HEK293 (cell line): ENCODE data around the gene BTBD16.

Experiments
- CTCF ChIA-PET: fragments of 350-600 bp; formaldehyde crosslinking; extraction: SDS; loops from one replicate; lab custom pipeline; 2021; ENCODE audit warnings: antibody characterized with exemption; lab: Yijun Ruan, JAX
- POLR2A ChIA-PET: fragments of 300-600 bp; formaldehyde crosslinking; extraction: SDS; loops from one replicate; lab custom pipeline; 2020; ENCODE audit warnings: antibody characterized with exemption, inconsistent platforms; lab: Yijun Ruan, JAX
- H3K27ac ChIP-seq: fragments of 200-500 bp; sonication (Bioruptor generic); 2 replicates; pipeline ENCODE4 v1.5.1; 2014; ENCODE audit warnings: low read depth, low read length, control low read depth, inconsistent platforms; ENCODE audit errors: extremely low read depth
- H3K36me3 ChIP-seq, 2 experiments: fragments of 200-500 bp in 1 of 2; sonication (Bioruptor generic) in 1 of 2; 1 replicate in 1 of 2; 2 replicates in 1 of 2; pipeline ENCODE4 v1.5.1; 2014 to 2017; ENCODE audit warnings: inconsistent platforms in 2 of 2, low read length in 2 of 2; ENCODE audit not compliant: control insufficient read depth in 2 of 2, insufficient read depth in 1 of 2
- H3K4me1 ChIP-seq: fragments of 200-500 bp; sonication (Bioruptor generic); 2 replicates; pipeline ENCODE4 v1.5.1; 2014; ENCODE audit warnings: mild to moderate bottlenecking, low read length, inconsistent platforms; ENCODE audit not compliant: control insufficient read depth, insufficient read depth
- H3K4me3 ChIP-seq: 2 replicates; pipeline ENCODE4 v1.5.1; 2011; ENCODE audit warnings: low read depth, mild to moderate bottlenecking, control low read depth, low read length, moderate library complexity
- H3K9me3 ChIP-seq: fragments of 200-500 bp; sonication (Bioruptor generic); 2 replicates; pipeline ENCODE4 v1.5.1; 2014; ENCODE audit warnings: low read depth, low read length, inconsistent platforms; ENCODE audit not compliant: control insufficient read depth, insufficient read depth
- GLIS2 ChIP-seq: fragments of 450-650 bp; formaldehyde crosslinking; IDR thresholded peaks from 2 replicates; pipeline ENCODE4 v1.5.1; 2016; ENCODE audit warnings: missing biosample characterization, missing genetic modification characterization
- KLF10 ChIP-seq: fragments of 450-650 bp; IDR thresholded peaks from 2 replicates; pipeline ENCODE4 v1.5.1; 2018; ENCODE audit warnings: missing biosample characterization, mild to moderate bottlenecking, missing genetic modification characterization
- MYNN ChIP-seq: fragments of 450-650 bp; formaldehyde crosslinking; IDR thresholded peaks from 2 replicates; pipeline ENCODE4 v1.5.1; 2016; ENCODE audit warnings: missing biosample characterization, missing genetic modification characterization, borderline replicate concordance
- ZBTB44 ChIP-seq: fragments of 450-650 bp; IDR thresholded peaks from 2 replicates; pipeline ENCODE4 v1.5.1; 2018; ENCODE audit warnings: missing biosample characterization, mild to moderate bottlenecking, missing genetic modification characterization
- ZBTB7A ChIP-seq: fragments of 450-650 bp; formaldehyde crosslinking; IDR thresholded peaks from 2 replicates; pipeline ENCODE4 v1.5.1; 2016; ENCODE audit warnings: low read depth, missing biosample characterization, missing genetic modification characterization
- ZNF157 ChIP-seq: fragments of 450-650 bp; formaldehyde crosslinking; IDR thresholded peaks from 2 replicates; pipeline ENCODE4 v1.5.1; 2016; ENCODE audit warnings: missing biosample characterization, missing genetic modification characterization
- ZNF169 ChIP-seq: fragments of 450-650 bp; formaldehyde crosslinking; IDR thresholded peaks from 2 replicates; pipeline ENCODE4 v1.5.1; 2016; ENCODE audit warnings: missing biosample characterization, missing genetic modification characterization
- ZNF266 ChIP-seq: fragments of 450-650 bp; formaldehyde crosslinking; IDR thresholded peaks from 2 replicates; pipeline ENCODE4 v1.5.1; 2016; ENCODE audit warnings: missing biosample characterization, missing genetic modification characterization, low read depth
- ZNF311 ChIP-seq: fragments of 450-650 bp; formaldehyde crosslinking; IDR thresholded peaks from 2 replicates; pipeline ENCODE4 v1.5.1; 2017; ENCODE audit warnings: missing biosample characterization, missing genetic modification characterization, borderline replicate concordance
- ZNF37A ChIP-seq: fragments of 450-650 bp; IDR thresholded peaks from 2 replicates; pipeline ENCODE4 v1.5.1; 2018; ENCODE audit warnings: missing biosample characterization, missing genetic modification characterization
- ZNF433 ChIP-seq: fragments of 450-650 bp; formaldehyde crosslinking; IDR thresholded peaks from 2 replicates; pipeline ENCODE4 v1.5.1; 2016; ENCODE audit warnings: missing biosample characterization, missing genetic modification characterization, low read depth
- ZNF48 ChIP-seq: fragments of 450-650 bp; formaldehyde crosslinking; IDR thresholded peaks from 2 replicates; pipeline ENCODE4 v1.5.1; 2016; ENCODE audit warnings: missing biosample characterization, missing genetic modification characterization
- ZNF560 ChIP-seq: fragments of 450-650 bp; formaldehyde crosslinking; IDR thresholded peaks from 2 replicates; pipeline ENCODE4 v1.5.1; 2017; ENCODE audit warnings: missing biosample characterization, missing genetic modification characterization, borderline replicate concordance
- ZNF610 ChIP-seq: fragments of 450-650 bp; formaldehyde crosslinking; IDR thresholded peaks from 2 replicates; pipeline ENCODE4 v1.5.1; 2016; ENCODE audit warnings: missing biosample characterization, missing genetic modification characterization, borderline replicate concordance
- ZNF621 ChIP-seq: fragments of 450-650 bp; formaldehyde crosslinking; IDR thresholded peaks from 2 replicates; pipeline ENCODE4 v1.5.1; 2017; ENCODE audit warnings: missing biosample characterization, missing genetic modification characterization
- ZNF670 ChIP-seq: fragments of 450-650 bp; formaldehyde crosslinking; IDR thresholded peaks from 2 replicates; pipeline ENCODE4 v1.5.1; 2016; ENCODE audit warnings: missing biosample characterization, missing genetic modification characterization, low read depth
- ZNF677 ChIP-seq: fragments of 450-650 bp; IDR thresholded peaks from 2 replicates; pipeline ENCODE4 v1.5.0; 2018; ENCODE audit warnings: missing biosample characterization, mild to moderate bottlenecking, missing genetic modification characterization, moderate library complexity
- ZNF747 ChIP-seq: fragments of 450-650 bp; formaldehyde crosslinking; IDR thresholded peaks from 2 replicates; pipeline ENCODE4 v1.5.1; 2016; ENCODE audit warnings: missing biosample characterization, missing genetic modification characterization
- ZNF792 ChIP-seq: fragments of 450-650 bp; formaldehyde crosslinking; IDR thresholded peaks from 2 replicates; pipeline ENCODE4 v1.5.1; 2016; ENCODE audit warnings: missing biosample characterization, missing genetic modification characterization
- ZXDB ChIP-seq: fragments of 450-650 bp; formaldehyde crosslinking; IDR thresholded peaks from 2 replicates; pipeline ENCODE4 v1.5.1; 2016; ENCODE audit warnings: missing biosample characterization, missing genetic modification characterization
- TF ChIP-seq, protein P1 (sequence below): fragments of 450-650 bp; formaldehyde crosslinking; IDR thresholded peaks from 2 replicates; pipeline ENCODE4 v1.5.1; 2016; ENCODE audit warnings: missing biosample characterization, missing genetic modification characterization, borderline replicate concordance
- TF ChIP-seq, protein P2 (sequence below): fragments of 450-650 bp; formaldehyde crosslinking; IDR thresholded peaks from 2 replicates; pipeline ENCODE4 v1.5.1; 2016; ENCODE audit warnings: missing biosample characterization, missing genetic modification characterization, low read depth

The BTBD16 gene

GRCh38 chr10:122311051-122311410, 39.9 kb downstream of the BTBD16 start:
- Histone ChIP-seq H3K4me3 (no peak overlapping the region), H3K36me3 (no peaks in the 10 kb centered on the region; a peak in 1 of 3 replicates), H3K9me3 (no peaks in the 10 kb centered on the region), H3K4me1 (peaks cover 13% of the 10 kb centered on the region), H3K27ac (no peak overlapping the region)
- POLR2A ChIA-PET = no interaction called here
- CTCF ChIA-PET = interaction anchor here (1.4 to 2.8 kb wide), 2 partner anchors 12 to 124 kb away, joined by 7 to 10 read pairs; no protein-coding TSS in a partner anchor
- no peak for TF ChIP-seq ZNF266
- TF ChIP-seq, protein P1, sequence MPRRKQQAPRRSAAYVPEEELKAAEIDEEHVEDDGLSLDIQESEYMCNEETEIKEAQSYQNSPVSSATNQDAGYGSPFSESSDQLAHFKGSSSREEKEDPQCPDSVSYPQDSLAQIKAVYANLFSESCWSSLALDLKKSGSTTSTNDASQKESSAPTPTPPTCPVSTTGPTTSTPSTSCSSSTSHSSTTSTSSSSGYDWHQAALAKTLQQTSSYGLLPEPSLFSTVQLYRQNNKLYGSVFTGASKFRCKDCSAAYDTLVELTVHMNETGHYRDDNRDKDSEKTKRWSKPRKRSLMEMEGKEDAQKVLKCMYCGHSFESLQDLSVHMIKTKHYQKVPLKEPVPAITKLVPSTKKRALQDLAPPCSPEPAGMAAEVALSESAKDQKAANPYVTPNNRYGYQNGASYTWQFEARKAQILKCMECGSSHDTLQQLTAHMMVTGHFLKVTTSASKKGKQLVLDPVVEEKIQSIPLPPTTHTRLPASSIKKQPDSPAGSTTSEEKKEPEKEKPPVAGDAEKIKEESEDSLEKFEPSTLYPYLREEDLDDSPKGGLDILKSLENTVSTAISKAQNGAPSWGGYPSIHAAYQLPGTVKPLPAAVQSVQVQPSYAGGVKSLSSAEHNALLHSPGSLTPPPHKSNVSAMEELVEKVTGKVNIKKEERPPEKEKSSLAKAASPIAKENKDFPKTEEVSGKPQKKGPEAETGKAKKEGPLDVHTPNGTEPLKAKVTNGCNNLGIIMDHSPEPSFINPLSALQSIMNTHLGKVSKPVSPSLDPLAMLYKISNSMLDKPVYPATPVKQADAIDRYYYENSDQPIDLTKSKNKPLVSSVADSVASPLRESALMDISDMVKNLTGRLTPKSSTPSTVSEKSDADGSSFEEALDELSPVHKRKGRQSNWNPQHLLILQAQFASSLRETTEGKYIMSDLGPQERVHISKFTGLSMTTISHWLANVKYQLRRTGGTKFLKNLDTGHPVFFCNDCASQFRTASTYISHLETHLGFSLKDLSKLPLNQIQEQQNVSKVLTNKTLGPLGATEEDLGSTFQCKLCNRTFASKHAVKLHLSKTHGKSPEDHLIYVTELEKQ (tag by site-specific recombination) = no peak
- TF ChIP-seq, protein P2, sequence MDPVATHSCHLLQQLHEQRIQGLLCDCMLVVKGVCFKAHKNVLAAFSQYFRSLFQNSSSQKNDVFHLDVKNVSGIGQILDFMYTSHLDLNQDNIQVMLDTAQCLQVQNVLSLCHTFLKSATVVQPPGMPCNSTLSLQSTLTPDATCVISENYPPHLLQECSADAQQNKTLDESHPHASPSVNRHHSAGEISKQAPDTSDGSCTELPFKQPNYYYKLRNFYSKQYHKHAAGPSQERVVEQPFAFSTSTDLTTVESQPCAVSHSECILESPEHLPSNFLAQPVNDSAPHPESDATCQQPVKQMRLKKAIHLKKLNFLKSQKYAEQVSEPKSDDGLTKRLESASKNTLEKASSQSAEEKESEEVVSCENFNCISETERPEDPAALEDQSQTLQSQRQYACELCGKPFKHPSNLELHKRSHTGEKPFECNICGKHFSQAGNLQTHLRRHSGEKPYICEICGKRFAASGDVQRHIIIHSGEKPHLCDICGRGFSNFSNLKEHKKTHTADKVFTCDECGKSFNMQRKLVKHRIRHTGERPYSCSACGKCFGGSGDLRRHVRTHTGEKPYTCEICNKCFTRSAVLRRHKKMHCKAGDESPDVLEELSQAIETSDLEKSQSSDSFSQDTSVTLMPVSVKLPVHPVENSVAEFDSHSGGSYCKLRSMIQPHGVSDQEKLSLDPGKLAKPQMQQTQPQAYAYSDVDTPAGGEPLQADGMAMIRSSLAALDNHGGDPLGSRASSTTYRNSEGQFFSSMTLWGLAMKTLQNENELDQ (tag by site-specific recombination) = no peak
- no peak for TF ChIP-seq ZNF670 (tag by site-specific recombination)
- no peak for TF ChIP-seq GLIS2 (tag by site-specific recombination)
- no peak for TF ChIP-seq ZNF157
- no peak for TF ChIP-seq ZNF621 (tag by site-specific recombination)
- TF ChIP-seq ZNF560 (tag by site-specific recombination) = no peak
- TF ChIP-seq ZNF37A (tag by site-specific recombination) = no peak
- TF ChIP-seq ZNF792 (tag by site-specific recombination) = no peak

GRCh38 chr10:122311716-122312115, 40.6 kb downstream of the BTBD16 start:
- TF ChIP-seq KLF10 = no peak
- TF ChIP-seq ZNF433 (tag by site-specific recombination) = no peak
- no peak for TF ChIP-seq MYNN
- no peak for TF ChIP-seq ZBTB7A
- TF ChIP-seq ZNF610 (tag by site-specific recombination) = no peak
- no peak for TF ChIP-seq ZNF169 (tag by site-specific recombination)
- TF ChIP-seq ZBTB44 (tag by site-specific recombination) = no peak
- TF ChIP-seq ZNF677 (tag by site-specific recombination) = no peak
- no peak for TF ChIP-seq ZNF311 (tag by site-specific recombination)
- TF ChIP-seq ZNF48 (tag by site-specific recombination) = no peak
- TF ChIP-seq ZNF747 (tag by site-specific recombination) = no peak
- TF ChIP-seq ZNF560 (tag by site-specific recombination) = no peak
- no peak for TF ChIP-seq ZXDB (tag by site-specific recombination)
- peaks cover 13% of the 10 kb centered on the region for H3K4me1 ChIP-seq
- no peaks in the 10 kb centered on the region for H3K9me3 ChIP-seq
- no peak overlapping the region for H3K4me3 ChIP-seq
- H3K36me3 ChIP-seq = no peaks in the 10 kb centered on the region; a peak in 1 of 3 replicates
- POLR2A ChIA-PET = no interaction called here
- CTCF ChIA-PET = interaction anchor here (1.4 to 2.8 kb wide), 2 partner anchors 13 to 123 kb away, joined by 7 to 10 read pairs; no protein-coding TSS in a partner anchor
- H3K27ac ChIP-seq = no peak overlapping the region
